HEK293 (cell line): Measurements from ENCODE around the gene CSMD2.
A peak's percentile ranks its signal among the peaks of the same experiment; 100 is the strongest.

Source experiments
- HIC1 ChIP-seq: fragments of 450-650 bp; formaldehyde crosslinking; IDR thresholded peaks from 2 replicates; pipeline ENCODE4 v1.5.1; 2016; ENCODE audit warnings: missing biosample characterization, missing genetic modification characterization
- IKZF3 ChIP-seq: fragments of 450-650 bp; IDR thresholded peaks from 2 replicates; pipeline ENCODE4 v1.5.0; 2018; ENCODE audit warnings: missing biosample characterization, mild to moderate bottlenecking, missing genetic modification characterization, moderate library complexity
- INSM2 ChIP-seq: fragments of 450-650 bp; formaldehyde crosslinking; IDR thresholded peaks from 2 replicates; pipeline ENCODE4 v1.5.1; 2016; ENCODE audit warnings: missing biosample characterization, missing genetic modification characterization
- KLF16 ChIP-seq: fragments of 450-650 bp; formaldehyde crosslinking; IDR thresholded peaks from 2 replicates; pipeline ENCODE4 v1.5.1; 2017; ENCODE audit warnings: missing biosample characterization, missing genetic modification characterization
- KLF7 ChIP-seq: fragments of 450-650 bp; formaldehyde crosslinking; IDR thresholded peaks from 2 replicates; pipeline ENCODE4 v1.5.1; 2016; ENCODE audit warnings: missing biosample characterization, missing genetic modification characterization, borderline replicate concordance
- PBX3 ChIP-seq: sonication (generic); formaldehyde crosslinking; IDR thresholded peaks from 2 replicates; pipeline ENCODE4 v1.8.1; 2022; ENCODE audit warnings: mild to moderate bottlenecking, moderate library complexity, missing genetic modification reagents
- PRDM1 ChIP-seq: fragments of 450-650 bp; formaldehyde crosslinking; IDR thresholded peaks from 2 replicates; pipeline ENCODE4; 2016; ENCODE audit warnings: missing biosample characterization, missing genetic modification characterization
- SCRT2 ChIP-seq: fragments of 450-650 bp; formaldehyde crosslinking; IDR thresholded peaks from 2 replicates; pipeline ENCODE4 v1.5.1; 2016; ENCODE audit warnings: missing biosample characterization, missing genetic modification characterization
- TCF7L2 ChIP-seq: IDR thresholded peaks from 2 replicates; pipeline ENCODE4 v1.6.1; 2011; ENCODE audit warnings: low read depth, mild to moderate bottlenecking, inconsistent platforms, low read length, moderate library complexity, borderline replicate concordance
- ZBTB17 ChIP-seq: fragments of 450-650 bp; formaldehyde crosslinking; IDR thresholded peaks from 2 replicates; pipeline ENCODE4 v1.5.1; 2016; ENCODE audit warnings: missing biosample characterization, missing genetic modification characterization
- ZBTB49 ChIP-seq: fragments of 450-650 bp; formaldehyde crosslinking; IDR thresholded peaks from 2 replicates; pipeline ENCODE4 v1.5.1; 2016; ENCODE audit warnings: missing biosample characterization, missing genetic modification characterization, low read depth
- ZNF121 ChIP-seq: fragments of 450-650 bp; formaldehyde crosslinking; IDR thresholded peaks from 2 replicates; pipeline ENCODE4 v1.5.1; 2016; ENCODE audit warnings: missing biosample characterization, missing genetic modification characterization
- ZNF132 ChIP-seq: fragments of 450-650 bp; formaldehyde crosslinking; IDR thresholded peaks from 2 replicates; pipeline ENCODE4 v1.5.1; 2017; ENCODE audit warnings: missing biosample characterization, missing genetic modification characterization, borderline replicate concordance
- ZNF16 ChIP-seq: fragments of 450-650 bp; formaldehyde crosslinking; IDR thresholded peaks from 2 replicates; pipeline ENCODE4 v1.5.1; 2016; ENCODE audit warnings: low read depth, missing biosample characterization, missing genetic modification characterization
- ZNF223 ChIP-seq: fragments of 450-650 bp; formaldehyde crosslinking; IDR thresholded peaks from 2 replicates; pipeline ENCODE4 v1.5.1; 2016; ENCODE audit warnings: missing biosample characterization, missing genetic modification characterization
- ZNF23 ChIP-seq: fragments of 450-650 bp; formaldehyde crosslinking; IDR thresholded peaks from 2 replicates; pipeline ENCODE4 v1.5.1; 2016; ENCODE audit warnings: missing biosample characterization, missing genetic modification characterization, borderline replicate concordance
- ZNF24 ChIP-seq: fragments of 450-650 bp; formaldehyde crosslinking; IDR thresholded peaks from 2 replicates; pipeline ENCODE4 v1.5.1; 2016; ENCODE audit warnings: missing biosample characterization, missing genetic modification characterization
- ZNF248 ChIP-seq: fragments of 450-650 bp; formaldehyde crosslinking; IDR thresholded peaks from 2 replicates; pipeline ENCODE4 v1.5.1; 2017; ENCODE audit warnings: missing biosample characterization, missing genetic modification characterization
- ZNF274 ChIP-seq, 2 experiments: fragments of 200-500 bp in 1 of 2; fragments of 450-650 bp in 1 of 2; sonication (Bioruptor generic) in 1 of 2; formaldehyde crosslinking in 1 of 2; IDR thresholded peaks; 2 replicates each; pipeline versions ENCODE4 v1.5.1 to v1.6.1; 2014 to 2016; ENCODE audit warnings: borderline replicate concordance in 1 of 2, inconsistent platforms in 1 of 2, low read length in 1 of 2, missing biosample characterization in 1 of 2, missing genetic modification characterization in 1 of 2
- ZNF311 ChIP-seq: fragments of 450-650 bp; formaldehyde crosslinking; IDR thresholded peaks from 2 replicates; pipeline ENCODE4 v1.5.1; 2017; ENCODE audit warnings: missing biosample characterization, missing genetic modification characterization, borderline replicate concordance
- ZNF433 ChIP-seq: fragments of 450-650 bp; formaldehyde crosslinking; IDR thresholded peaks from 2 replicates; pipeline ENCODE4 v1.5.1; 2016; ENCODE audit warnings: missing biosample characterization, missing genetic modification characterization, low read depth
- ZNF585B ChIP-seq: fragments of 450-650 bp; formaldehyde crosslinking; IDR thresholded peaks from 2 replicates; pipeline ENCODE4 v1.5.1; 2016; ENCODE audit warnings: missing biosample characterization, missing genetic modification characterization
- ZNF596 ChIP-seq: fragments of 450-650 bp; IDR thresholded peaks from 2 replicates; pipeline ENCODE4 v1.5.0; 2018; ENCODE audit warnings: missing biosample characterization, mild to moderate bottlenecking, missing genetic modification characterization, moderate library complexity
- ZNF600 ChIP-seq: fragments of 450-650 bp; formaldehyde crosslinking; IDR thresholded peaks from 2 replicates; pipeline ENCODE4 v1.5.1; 2016; ENCODE audit warnings: missing biosample characterization, missing genetic modification characterization
- ZNF610 ChIP-seq: fragments of 450-650 bp; formaldehyde crosslinking; IDR thresholded peaks from 2 replicates; pipeline ENCODE4 v1.5.1; 2016; ENCODE audit warnings: missing biosample characterization, missing genetic modification characterization, borderline replicate concordance
- ZNF621 ChIP-seq: fragments of 450-650 bp; formaldehyde crosslinking; IDR thresholded peaks from 2 replicates; pipeline ENCODE4 v1.5.1; 2017; ENCODE audit warnings: missing biosample characterization, missing genetic modification characterization
- ZNF629 ChIP-seq: fragments of 450-650 bp; formaldehyde crosslinking; IDR thresholded peaks from 2 replicates; pipeline ENCODE4 v1.5.1; 2017; ENCODE audit warnings: missing biosample characterization, missing genetic modification characterization
- ZNF677 ChIP-seq: fragments of 450-650 bp; IDR thresholded peaks from 2 replicates; pipeline ENCODE4 v1.5.0; 2018; ENCODE audit warnings: missing biosample characterization, mild to moderate bottlenecking, missing genetic modification characterization, moderate library complexity
- ZNF704 ChIP-seq: fragments of 450-650 bp; formaldehyde crosslinking; IDR thresholded peaks from 2 replicates; pipeline ENCODE4 v1.5.1; 2016; ENCODE audit warnings: missing biosample characterization, missing genetic modification characterization
- ZSCAN4 ChIP-seq: fragments of 450-650 bp; formaldehyde crosslinking; IDR thresholded peaks from 2 replicates; pipeline ENCODE4 v1.5.1; 2017; ENCODE audit warnings: missing biosample characterization, missing genetic modification characterization

Gene CSMD2

GRCh38 chr1:33472269-33472980 lies 692.6 kb downstream of the CSMD2 start, which contains the start of gene ZSCAN20 (continued):
- TF ChIP-seq KLF16, result 0 out of 2 replicates have a peak, but pooled peaks have one; percentile 41
- TF ChIP-seq SCRT2 (tag by site-specific recombination), result peak; percentile 93
- 0 out of 2 replicates have a peak, but pooled peaks have one; percentile 19 for TF ChIP-seq KLF7 (tag by site-specific recombination)
- TF ChIP-seq PRDM1 (tag by site-specific recombination), result no peak
- TF ChIP-seq ZNF248, result no peak
- TF ChIP-seq PBX3 (CRISPR knock-in tag), result peak; percentile 81; the same call in 1 of the 2 replicates
- TF ChIP-seq ZNF704 (tag by site-specific recombination), result no peak
- peak; percentile 31; the same call in 1 of the 2 replicates for TF ChIP-seq ZNF24 (tag by site-specific recombination)
- no peak for TF ChIP-seq INSM2 (tag by site-specific recombination)
- TF ChIP-seq ZNF600 (tag by site-specific recombination), result no peak
- TF ChIP-seq ZNF585B, result no peak
- TF ChIP-seq ZNF621 (tag by site-specific recombination), result no peak
- TF ChIP-seq ZNF274 (IDR thresholded peaks at IDR 0.05; ENCODE audit: low read length), result no peak
- no peak for TF ChIP-seq ZNF274 (tag by site-specific recombination; IDR thresholded peaks at IDR 0.05; ENCODE audit: borderline replicate concordance)
- TF ChIP-seq ZBTB17 (tag by site-specific recombination), result peak; percentile 78
- no peak for TF ChIP-seq ZBTB49 (tag by site-specific recombination)
- TF ChIP-seq HIC1 (tag by site-specific recombination), result peak; percentile 79
- no peak for TF ChIP-seq ZNF121 (tag by site-specific recombination)
- no peak for TF ChIP-seq TCF7L2
- TF ChIP-seq ZNF16 (tag by site-specific recombination), result no peak
- TF ChIP-seq ZSCAN4, result peak; percentile 49; the same call in 1 of the 2 replicates
- TF ChIP-seq ZNF132, result no peak
- TF ChIP-seq ZNF596 (tag by site-specific recombination), result no peak
- no peak for TF ChIP-seq IKZF3 (tag by site-specific recombination)
- TF ChIP-seq ZNF223 (tag by site-specific recombination), result no peak
- TF ChIP-seq ZNF629 (tag by site-specific recombination), result no peak; the same call in 1 of the 2 replicates
- TF ChIP-seq ZNF23 (tag by site-specific recombination), result no peak
- no peak for TF ChIP-seq ZNF677
- TF ChIP-seq ZNF610 (tag by site-specific recombination), result peak; percentile 72; the same call in 1 of the 2 replicates
- TF ChIP-seq ZNF433 (tag by site-specific recombination), result no peak
- TF ChIP-seq ZNF311 (tag by site-specific recombination), result no peak
